Liver (tissue), 3 donors: Measurements from ENCODE around the gene ZDHHC19.

Experiments used
- CTCF ChIP-seq: fragments of 150-350 bp; IDR thresholded peaks from 2 replicates; pipeline ENCODE4 v1.5.1; 2017; ENCODE audit warnings: improper control_type of control experiment, low read depth, low read length; ENCODE audit not compliant: missing input control
- EGR1 ChIP-seq, 2 donors: IDR thresholded peaks; 2 replicates each; pipeline ENCODE4 v1.6.1; 2016 to 2018; ENCODE audit warnings: antibody characterized with exemption in 2 of 2, low read depth in 2 of 2
- MAX ChIP-seq: IDR thresholded peaks from 2 replicates; pipeline ENCODE4 v1.6.1; 2016; ENCODE audit warnings: antibody characterized with exemption
- REST ChIP-seq: IDR thresholded peaks from 2 replicates; pipeline ENCODE4 v1.6.1; 2016; ENCODE audit warnings: antibody characterized with exemption, mild to moderate bottlenecking
- TAF1 ChIP-seq: conservative IDR thresholded peaks from 2 replicates; pipeline ENCODE4 v1.6.1; 2016; ENCODE audit warnings: antibody characterized with exemption, mild to moderate bottlenecking
- donor health status: healthy.
- donor health status: healthy.

- TF ChIP-seq CTCF (no peak), MAX (no peak), EGR1 (IDR thresholded peaks at IDR 0.05; ENCODE audit: low read depth in 2 of 2) (no peak), TAF1 (no peak), REST (no peak)
Observed at GRCh38 chr3:196165850-196166249, 45.4 kb downstream of the ZDHHC19 start.
